Pancreas (tissue), 10 donors: ENCODE results near the gene CCDC13. TPM values are rescaled to one million over a fixed set of nuclear protein-coding genes. Genes with fewer than 3 reads are reported as not detected.

ENCODE experiments used
- ATAC-seq, 4 donors: fragments of 200-7000 bp; cut with Tn5 transposase; one replicate each; pipeline versions ENCODE4 v1.8.0 to v1.9.1; 2020; ENCODE audit warnings: mild to moderate bottlenecking in 4 of 4, moderate library complexity in 4 of 4
- DNase-seq, 6 donors: peaks; one replicate each; pipeline ENCODE4 v3.0.0-alpha.2; 2020
- FAIRE-seq: peaks from 2 replicates; lab custom pipeline; 2012; peaks lifted over from hg19 to GRCh38; lab: Jason Lieb, UNC
- H3K27ac ChIP-seq, 4 donors: fragments of 200-600 bp; sonication (generic); 1 replicate in 3 of 4; 2 replicates in 1 of 4; pipeline versions ENCODE4 v1.5.0 to v1.8.0; 2020
- H3K27me3 ChIP-seq, 4 donors: fragments of 200-600 bp; one replicate each; pipeline ENCODE4 v1.8.0; 2021
- H3K36me3 ChIP-seq, 3 donors: fragments of 200-600 bp; sonication (generic) in 1 of 3; one replicate each; pipeline versions ENCODE4 v1.5.0 to v1.8.0; 2020 to 2021
- H3K4me1 ChIP-seq, 3 donors: fragments of 200-600 bp; one replicate each; pipeline ENCODE4 v1.8.0; 2021
- H3K4me3 ChIP-seq, 4 donors: fragments of 200-600 bp; sonication (generic) in 2 of 4; one replicate each; pipeline versions ENCODE4 v1.5.0 to v1.8.0; 2020 to 2021
- H3K9me3 ChIP-seq, 4 donors: fragments of 200-600 bp; one replicate each; pipeline ENCODE4 v1.8.0; 2021
- CTCF ChIP-seq, 4 donors: fragments of 200-600 bp; sonication (generic) in 3 of 4; IDR thresholded peaks; one replicate each; pipeline versions ENCODE4 v1.5.0 to v1.8.0; 2021; ENCODE audit warnings: antibody characterized with exemption in 4 of 4
- WGBS, 2 donors: extraction: QIAGEN DNeasy Blood & Tissue Kit; methylation state at CpG; one replicate each; pipeline ENCODE4 v1.1.7; 2013; 5-methylcytosine and 5-hydroxymethylcytosine counted together
- intact Hi-C, 3 donors: fragments of 100-400 bp; cut with DNase I; formaldehyde crosslinking; loops; one replicate each; pipeline versions ENCODE4 v1.11.1 to v1.14.2; 2022
- polyA plus RNA-seq, 2 donors: library from polyadenylated mRNA; stranded (reverse); fragments of 200-250 nt; gene quantifications; one replicate each; pipeline ENCODE4 v1.2.3, GENCODE V29; 2013
- total RNA-seq, 6 donors: library from RNA; stranded (reverse); fragmentation: NEBNext Ultra II Directional in 4 of 6; extraction: Animal tissue kit (Norgen Biotek cat#: 25700) in 4 of 6; gene quantifications; one replicate each; pipeline versions ENCODE4 v1.2.1 to v1.2.4, GENCODE V29; 2021 to 2023
- donor health status: healthy with polysubstance abuse.
- donor health status: DM: no; HTN: no; CAD: no; lungs with moderate emphysema.
- donor health status: DM: no; HTN: no; CAD: no.
- donor health status: control.
- donor health status: control.
- donor health status: Bipolar disorder and iron deficiency.
- donor health status: DM: yes; HTN: yes; CAD: no.
- donor health status: DM: no; HTN: no; CAD: no.
- donor health status: DM: no; HTN: no; CAD: no.
- donor health status: DM: yes; HTN: yes; CAD: no.

CCDC13 gene
- total and polyA plus RNA-seq, 8 donors = 0.18 to 1.3 (median 0.70) TPM

GRCh38 chr3:42750834-42751233, 22.2 kb downstream of the CCDC13 start:
- DNase-seq = no peak
- peaks cover 0 to 6% (median 2%) of the 10 kb centered on the region in 3 donors for H3K4me1 ChIP-seq
- FAIRE-seq = no peak

GRCh38 chr3:42749753-42750231, 23.3 kb downstream of the CCDC13 start:
- no peaks in the 10 kb centered on the region for H3K27me3 ChIP-seq
- H3K4me1 ChIP-seq = peaks cover 0 to 10% (median 6%) of the 10 kb centered on the region in 3 donors
- peak in 1 of 4 donors; percentile 5 for TF ChIP-seq CTCF (IDR thresholded peaks at IDR 0.05)
- peak overlapping the region in 2 of 4 donors; percentile 40 to 58 for H3K27ac ChIP-seq
- H3K4me3 ChIP-seq = no peak overlapping the region
- no peaks in the 10 kb centered on the region for H3K9me3 ChIP-seq
- ATAC-seq = peak; percentile 26 to 49 (median 38)
- intact Hi-C loops = loop anchor here in 1 of 3 donors (10.0 kb wide), 1 partner anchor 165 kb away; the partner anchor contains the start of gene SEC22C
- FAIRE-seq = no peak
- no peaks in the 10 kb centered on the region for H3K36me3 ChIP-seq
- peak in 1 of 6 donors; percentile 37 for DNase-seq
- WGBS, 2 donors = 48 to 59% methylated on average over 10 of the region's 10 CpGs

More at GRCh38 chr3:42750834-42751233, 22.2 kb downstream of the CCDC13 start:
- H3K27me3 ChIP-seq = no peaks in the 10 kb centered on the region
- intact Hi-C loops = no loop called here
- H3K36me3 ChIP-seq = no peaks in the 10 kb centered on the region
- peak overlapping the region in 1 of 4 donors; percentile 40 for H3K27ac ChIP-seq
- H3K4me3 ChIP-seq = no peak overlapping the region
- 93 to 95% methylated on average over 7 of the region's 7 CpGs for WGBS, 2 donors
- no peak for TF ChIP-seq CTCF (IDR thresholded peaks at IDR 0.05)
- H3K9me3 ChIP-seq = no peaks in the 10 kb centered on the region
- ATAC-seq = no peak

- Histone ChIP-seq H3K27me3 (no peaks in the 10 kb centered on the region), H3K36me3 (no peaks in the 10 kb centered on the region), H3K4me3 (no peak overlapping the region), H3K9me3 (no peaks in the 10 kb centered on the region), H3K27ac (peak overlapping the region in 2 of 4 donors; percentile 40 to 58), H3K4me1 (peaks cover 0 to 12% (median 6%) of the 10 kb centered on the region in 3 donors)
- DNase-seq (peak in 3 of 6 donors; percentile 24 to 53 (median 32)), FAIRE-seq (no peak), ATAC-seq (peak in 1 of 4 donors; percentile 16)
- 66 to 72% methylated on average over 10 of the region's 10 CpGs for WGBS, 2 donors
- no peak for TF ChIP-seq CTCF (IDR thresholded peaks at IDR 0.05)
- intact Hi-C loops = loop anchor here in 1 of 3 donors (10.0 kb wide), 1 partner anchor 164 kb away; the partner anchor contains the start of gene SEC22C
These were observed 23.9 kb downstream of the CCDC13 start for GRCh38 chr3:42749025-42749752.

- Histone ChIP-seq H3K27me3 (no peaks in the 10 kb centered on the region), H3K27ac (peak overlapping the region in 2 of 4 donors; percentile 25 to 58), H3K36me3 (no peaks in the 10 kb centered on the region), H3K4me1 (peaks cover 0 to 12% (median 6%) of the 10 kb centered on the region in 3 donors), H3K9me3 (no peaks in the 10 kb centered on the region), H3K4me3 (no peak overlapping the region)
- DNase-seq (peak in 1 of 6 donors; percentile 5), ATAC-seq (no peak), FAIRE-seq (no peak)
- no peak for TF ChIP-seq CTCF (IDR thresholded peaks at IDR 0.05)
- intact Hi-C loops = loop anchor here in 1 of 3 donors (10.0 kb wide), 1 partner anchor 163 kb away; the partner anchor contains the start of gene SEC22C
- 77 to 78% methylated on average over 6 of the region's 6 CpGs for WGBS, 2 donors
These were observed 25.5 kb downstream of the CCDC13 start for GRCh38 chr3:42747581-42747980.
